Renal cortex interstitium (tissue), 3 donors: ENCODE results near the gene MYO18B. TPM values are rescaled to one million over a fixed set of nuclear protein-coding genes. Genes with fewer than 3 reads are reported as not detected.

ENCODE experiments used
- polyA plus RNA-seq, 3 donors: library from polyadenylated mRNA; unstranded; fragments of 120-200 nt; gene quantifications; one replicate each; pipeline ENCODE4 v1.2.1, GENCODE V29; 2013; ENCODE audit not compliant: insufficient read length in 3 of 3

MYO18B gene
- polyA plus RNA-seq, 3 donors: 0.07 to 0.16 (median 0.15) TPM

Other genes starting within 250 kb of the MYO18B start
- gene GRK3, start 177.5 kb upstream of the MYO18B start, polyA plus RNA-seq: 10 to 100 TPM in 1 of 3 donors, 1 to 10 TPM in 2; 9.3 to 10.7 (median 9.6) TPM